Lower lobe of right lung (tissue), 2 donors: Measurements from ENCODE around the gene OR52B6. TPM values are rescaled to one million over a fixed set of nuclear protein-coding genes. Genes with fewer than 3 reads are reported as not detected.

Experiments
- ATAC-seq, 2 donors: fragments of 200-7000 bp; cut with Tn5 transposase; one replicate each; pipeline ENCODE4 v1.9.1; 2020 to 2022; ENCODE audit warnings: mild to moderate bottlenecking in 2 of 2, moderate library complexity in 2 of 2
- DNase-seq: peaks from one replicate; pipeline ENCODE4 v3.0.0-alpha.2; 2020
- H3K27ac ChIP-seq: fragments of 200-600 bp; one replicate; pipeline ENCODE4 v1.8.0; 2022
- H3K27me3 ChIP-seq: fragments of 200-600 bp; one replicate; pipeline ENCODE4 v1.8.0; 2022; ENCODE audit warnings: low read depth
- H3K36me3 ChIP-seq: fragments of 200-600 bp; one replicate; pipeline ENCODE4 v1.8.0; 2022; ENCODE audit warnings: mild to moderate bottlenecking
- H3K4me1 ChIP-seq: fragments of 200-600 bp; one replicate; pipeline ENCODE4 v1.8.0; 2022
- H3K4me3 ChIP-seq: fragments of 200-600 bp; one replicate; pipeline ENCODE4 v1.8.0; 2022; ENCODE audit warnings: mild to moderate bottlenecking
- H3K9me3 ChIP-seq: fragments of 200-600 bp; one replicate; pipeline ENCODE4 v1.8.0; 2022
- intact Hi-C: fragments of 100-400 bp; cut with DNase I; formaldehyde crosslinking; loops from one replicate; pipeline ENCODE4 v1.11.0; 2022
- total RNA-seq: library from RNA; stranded (reverse); fragmentation: NEBNext Ultra II Directional; extraction: Animal tissue kit (Norgen Biotek cat#: 25700); gene quantifications from one replicate; pipeline ENCODE4 v1.2.1, GENCODE V29; 2021
- TF ChIP-seq, protein P1 (sequence below): fragments of 200-600 bp; IDR thresholded peaks from one replicate; pipeline ENCODE4 v1.8.0; 2022; ENCODE audit warnings: antibody characterized with exemption, mild to moderate bottlenecking
- donor health status: DM: no; HTN: yes; CAD: no; lungs with severe emphysema.

The OR52B6 gene
- total RNA-seq, 1 donor from 2014 or later: not detected

DNA sequence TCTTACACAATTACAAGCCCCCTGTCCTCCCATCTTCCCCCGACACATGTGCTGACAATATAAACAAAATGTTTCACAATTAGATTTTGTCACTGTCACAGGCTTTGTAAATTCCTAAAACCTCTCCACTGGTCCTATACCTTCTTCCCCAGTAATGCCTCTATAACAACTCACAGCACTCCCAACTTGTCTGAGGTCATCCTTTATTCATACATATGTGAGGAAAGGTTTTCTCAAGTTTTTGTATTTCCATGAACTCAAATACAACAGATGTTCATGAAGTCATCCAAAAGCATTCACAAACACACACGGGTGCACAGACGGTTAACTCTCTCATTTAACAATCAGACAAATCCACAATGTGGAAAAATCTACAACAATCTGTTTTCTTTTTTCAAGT lies 34.2 kb upstream of the OR52B6 start:
- no peaks in the 10 kb centered on the region for H3K9me3 ChIP-seq
- no peak overlapping the region for H3K27ac ChIP-seq
- ATAC-seq (no peak), DNase-seq (no peak)
- TF ChIP-seq, protein P1, sequence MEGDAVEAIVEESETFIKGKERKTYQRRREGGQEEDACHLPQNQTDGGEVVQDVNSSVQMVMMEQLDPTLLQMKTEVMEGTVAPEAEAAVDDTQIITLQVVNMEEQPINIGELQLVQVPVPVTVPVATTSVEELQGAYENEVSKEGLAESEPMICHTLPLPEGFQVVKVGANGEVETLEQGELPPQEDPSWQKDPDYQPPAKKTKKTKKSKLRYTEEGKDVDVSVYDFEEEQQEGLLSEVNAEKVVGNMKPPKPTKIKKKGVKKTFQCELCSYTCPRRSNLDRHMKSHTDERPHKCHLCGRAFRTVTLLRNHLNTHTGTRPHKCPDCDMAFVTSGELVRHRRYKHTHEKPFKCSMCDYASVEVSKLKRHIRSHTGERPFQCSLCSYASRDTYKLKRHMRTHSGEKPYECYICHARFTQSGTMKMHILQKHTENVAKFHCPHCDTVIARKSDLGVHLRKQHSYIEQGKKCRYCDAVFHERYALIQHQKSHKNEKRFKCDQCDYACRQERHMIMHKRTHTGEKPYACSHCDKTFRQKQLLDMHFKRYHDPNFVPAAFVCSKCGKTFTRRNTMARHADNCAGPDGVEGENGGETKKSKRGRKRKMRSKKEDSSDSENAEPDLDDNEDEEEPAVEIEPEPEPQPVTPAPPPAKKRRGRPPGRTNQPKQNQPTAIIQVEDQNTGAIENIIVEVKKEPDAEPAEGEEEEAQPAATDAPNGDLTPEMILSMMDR: no peak
- H3K36me3 ChIP-seq: no peaks in the 10 kb centered on the region
- intact Hi-C loops: no loop called here
- no peak overlapping the region for H3K4me3 ChIP-seq
- H3K4me1 ChIP-seq: no peaks in the 10 kb centered on the region
- H3K27me3 ChIP-seq: no peaks in the 10 kb centered on the region

DNA sequence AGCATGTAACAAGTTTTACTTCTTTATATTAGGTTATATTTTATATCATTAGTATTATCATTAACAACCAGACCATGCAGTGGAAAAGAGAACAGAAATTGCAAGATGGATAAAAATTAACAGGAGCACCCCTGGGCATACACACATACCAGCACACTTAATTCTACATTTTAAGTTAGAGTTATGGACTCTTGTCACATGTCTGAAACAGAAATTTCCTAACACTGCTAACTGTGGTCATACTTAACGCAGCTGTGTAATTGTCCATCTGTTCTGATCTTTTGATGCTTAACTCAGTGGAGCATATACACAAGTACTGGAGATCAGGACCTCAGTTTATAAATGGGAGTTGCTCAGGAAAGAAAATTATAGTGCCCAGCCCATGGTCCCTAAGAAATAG lies 32.7 kb upstream of the OR52B6 start:
- no peaks in the 10 kb centered on the region for H3K9me3 ChIP-seq
- DNase-seq (no peak), ATAC-seq (no peak)
- no peaks in the 10 kb centered on the region for H3K4me1 ChIP-seq
- no peaks in the 10 kb centered on the region for H3K36me3 ChIP-seq
- H3K4me3 ChIP-seq: no peak overlapping the region
- H3K27me3 ChIP-seq: no peaks in the 10 kb centered on the region
- no peak overlapping the region for H3K27ac ChIP-seq
- intact Hi-C loops: no loop called here
- TF ChIP-seq, protein P1: no peak

DNA sequence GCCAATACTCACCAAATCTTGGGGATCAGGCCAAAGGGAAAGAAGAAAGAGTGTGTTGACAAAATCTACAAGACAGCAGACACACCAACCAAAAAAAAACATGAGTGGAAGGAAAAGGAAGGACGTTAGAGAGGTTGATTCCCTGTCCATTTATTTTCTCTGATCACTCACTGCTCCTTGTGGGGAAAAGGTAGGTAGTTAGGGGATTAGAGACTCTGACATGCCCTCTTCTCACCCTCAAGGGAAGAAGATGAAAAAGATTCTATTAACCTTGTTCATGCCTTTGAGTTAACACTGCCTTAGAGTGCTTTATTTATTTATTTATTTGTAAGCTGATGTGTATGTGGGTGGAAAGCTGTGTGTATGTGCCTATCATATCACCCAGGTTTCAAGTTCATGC lies 32.2 kb upstream of the OR52B6 start, which contains the start of gene OR52H1:
OR52H1 (minus strand) TSS at position 101 of the 400 bp plus-strand sequence. CDS start 3,035 bp downstream, outside the sequence.
- no peak for ATAC-seq
- Histone ChIP-seq H3K27me3 (no peaks in the 10 kb centered on the region), H3K36me3 (no peaks in the 10 kb centered on the region), H3K4me3 (no peak within 1 kb of the TSS), H3K9me3 (no peaks in the 10 kb centered on the region), H3K4me1 (no peaks in the 10 kb centered on the region), H3K27ac (no peak within 1 kb of the TSS)
- intact Hi-C loops: no loop called here
- TF ChIP-seq, protein P1: no peak
- DNase-seq: no peak

DNA sequence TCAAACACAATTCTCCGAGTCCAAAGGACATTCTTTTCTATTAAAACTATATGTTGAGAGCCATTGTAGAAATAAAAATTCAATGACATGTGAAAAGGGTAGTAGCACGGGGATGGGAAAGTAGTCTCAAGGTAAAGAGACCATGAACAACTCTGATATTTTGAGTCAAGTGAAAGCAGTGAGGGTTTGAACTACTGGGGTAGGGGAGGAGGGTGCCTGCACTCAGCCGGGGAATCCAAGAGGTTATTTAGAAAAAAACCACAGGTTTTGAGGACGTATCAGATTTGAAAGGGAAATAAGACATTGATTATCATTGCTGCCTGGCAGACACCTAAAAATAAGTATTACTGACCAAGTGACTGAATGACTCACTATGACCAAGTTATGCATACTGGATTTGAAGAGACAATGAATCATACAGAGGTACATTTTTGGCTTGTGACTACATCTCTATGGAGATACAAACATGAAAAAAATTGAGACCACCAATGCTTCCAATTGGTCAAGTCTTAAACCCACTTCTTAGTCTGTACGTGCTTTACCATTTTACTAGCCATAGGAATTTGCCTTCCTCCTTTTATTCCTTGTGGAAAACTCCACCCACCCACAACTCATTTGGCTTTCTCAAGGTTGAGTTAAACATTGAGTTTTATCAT lies 30.1 kb upstream of the OR52B6 start:
- Histone ChIP-seq H3K4me1 (no peaks in the 10 kb centered on the region), H3K27me3 (no peaks in the 10 kb centered on the region), H3K27ac (no peak overlapping the region), H3K36me3 (no peaks in the 10 kb centered on the region), H3K4me3 (no peak overlapping the region), H3K9me3 (no peaks in the 10 kb centered on the region)
- TF ChIP-seq, protein P1: no peak
- intact Hi-C loops: no loop called here
- DNase-seq (no peak), ATAC-seq (no peak)

DNA sequence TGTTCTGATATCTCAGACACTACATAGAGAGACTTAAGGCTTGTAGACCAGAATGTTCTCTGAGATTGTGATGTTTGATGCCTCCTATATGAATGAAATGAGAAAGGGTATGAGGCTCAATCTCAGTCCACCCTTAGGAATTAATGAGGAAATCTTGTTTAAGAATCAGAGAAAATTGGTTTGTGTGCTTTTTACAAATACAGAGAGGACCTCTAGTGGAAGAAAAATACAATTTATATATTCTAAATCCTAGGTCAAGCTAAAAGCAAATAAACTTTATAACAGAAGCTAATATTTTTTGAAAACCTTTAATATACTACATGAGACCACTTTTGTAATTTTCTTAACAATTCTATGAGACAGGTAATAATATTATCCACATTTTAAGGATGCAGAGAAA lies 27.3 kb upstream of the OR52B6 start:
- no peaks in the 10 kb centered on the region for H3K27me3 ChIP-seq
- H3K36me3 ChIP-seq: no peaks in the 10 kb centered on the region
- intact Hi-C loops: no loop called here
- TF ChIP-seq, protein P1: no peak
- DNase-seq (no peak), ATAC-seq (no peak)
- H3K9me3 ChIP-seq: no peaks in the 10 kb centered on the region
- no peak overlapping the region for H3K27ac ChIP-seq
- H3K4me3 ChIP-seq: no peak overlapping the region
- no peaks in the 10 kb centered on the region for H3K4me1 ChIP-seq
